AG10803 (cell line): ENCODE measurements around the gene BLMH.
A peak's percentile ranks its signal among the peaks of the same experiment; 100 is the strongest.

Experiments used
- DNase-seq: peaks from one replicate; pipeline ENCODE4 v3.0.0; 2010; ENCODE audit warnings: low read depth
- H3K4me3 ChIP-seq: 2 replicates; pipeline ENCODE4 v1.5.1; 2011; ENCODE audit warnings: mild to moderate bottlenecking, low read length, control low read depth
- CTCF ChIP-seq: conservative IDR thresholded peaks from 2 replicates; pipeline ENCODE4 v1.5.1; 2011; ENCODE audit warnings: mild to moderate bottlenecking, low read length, control low read depth, inconsistent platforms

Gene BLMH

GRCh38 chr17:30244853-30245385 is 46.8 kb downstream of the BLMH start:
- no peak overlapping the region for H3K4me3 ChIP-seq
- no peak for TF ChIP-seq CTCF
- peak; percentile 64 for DNase-seq

- DNase-seq: no peak
- no peak for TF ChIP-seq CTCF
- H3K4me3 ChIP-seq: no peak overlapping the region
Observed at GRCh38 chr17:30243568-30243967, 48.2 kb downstream of the BLMH start.

- no peak for DNase-seq
- no peak for TF ChIP-seq CTCF
- no peak overlapping the region for H3K4me3 ChIP-seq
Observed at GRCh38 chr17:30243002-30243401, 48.7 kb downstream of the BLMH start.

- no peak overlapping the region for H3K4me3 ChIP-seq
- no peak for TF ChIP-seq CTCF
- no peak for DNase-seq
Observed at GRCh38 chr17:30241051-30241450, 50.7 kb downstream of the BLMH start.

GRCh38 chr17:30240177-30240576 is 51.6 kb downstream of the BLMH start:
- no peak for DNase-seq
- TF ChIP-seq CTCF: no peak
- no peak overlapping the region for H3K4me3 ChIP-seq

GRCh38 chr17:30239089-30239462 is 52.7 kb downstream of the BLMH start:
- DNase-seq: no peak
- no peak overlapping the region for H3K4me3 ChIP-seq
- no peak for TF ChIP-seq CTCF

- no peak for TF ChIP-seq CTCF
- H3K4me3 ChIP-seq: no peak overlapping the region
- no peak for DNase-seq
Observed at GRCh38 chr17:30238387-30239088, 53.2 kb downstream of the BLMH start.
